Measurements from ENCODE around the gene PMFBP1.

GRCh38 chr16:72122308-72122707 lies 49.6 kb downstream of the PMFBP1 start:
- TF ChIP-seq CTCF (IDR thresholded peaks at IDR 0.05; ENCODE audit: insufficient read depth, low read length), result no peak
- no peak for TF ChIP-seq REST (IDR thresholded peaks at IDR 0.05; ENCODE audit: insufficient replicate concordance, low read depth)
- no peak for TF ChIP-seq POLR2AphosphoS5 (IDR thresholded peaks at IDR 0.05; ENCODE audit: low read depth)
- TF ChIP-seq GABPA (IDR thresholded peaks at IDR 0.05; ENCODE audit: low read depth), result no peak
- TF ChIP-seq SPI1 (IDR thresholded peaks at IDR 0.05; ENCODE audit: borderline replicate concordance, low read depth), result no peak

Measured in HL-60 (cell line).